Liver (tissue), 9 donors: Measurements from ENCODE around the gene CCDC61. TPM values are rescaled to one million over a fixed set of nuclear protein-coding genes. Genes with fewer than 3 reads are reported as not detected.
A peak's percentile ranks its signal among the peaks of the same experiment; 100 is the strongest.

Source experiments
- DNase-seq: peaks from one replicate; pipeline ENCODE4 v3.0.0-alpha.2; 2017; ENCODE audit warnings: low spot score
- H3K27ac ChIP-seq, 2 donors: one replicate each; pipeline ENCODE4 v1.7.0; 2013; ENCODE audit warnings: inconsistent platforms in 2 of 2, low read length in 2 of 2, control low read depth in 1 of 2, low read depth in 1 of 2, mild to moderate bottlenecking in 1 of 2
- H3K27me3 ChIP-seq, 4 donors: one replicate each; pipeline versions ENCODE4 v1.6.1 to v1.7.0; 2013; ENCODE audit warnings: low read length in 3 of 4, inconsistent platforms in 1 of 4, mild to moderate bottlenecking in 1 of 4, moderate library complexity in 1 of 4; ENCODE audit not compliant: control insufficient read depth in 4 of 4, insufficient read depth in 4 of 4
- H3K36me3 ChIP-seq, 4 donors: one replicate each; pipeline versions ENCODE4 v1.6.1 to v1.7.0; 2013; ENCODE audit warnings: low read length in 3 of 4, mild to moderate bottlenecking in 3 of 4, low read depth in 1 of 4, moderate library complexity in 1 of 4; ENCODE audit not compliant: control insufficient read depth in 4 of 4, insufficient read depth in 3 of 4
- H3K4me1 ChIP-seq, 4 donors: one replicate each; pipeline versions ENCODE4 v1.6.1 to v1.7.0; 2013; ENCODE audit warnings: low read length in 3 of 4, mild to moderate bottlenecking in 3 of 4, moderate library complexity in 1 of 4; ENCODE audit not compliant: control insufficient read depth in 4 of 4, insufficient read depth in 4 of 4
- H3K4me3 ChIP-seq, 3 donors: one replicate each; pipeline versions ENCODE4 v1.6.1 to v1.7.0; 2013; ENCODE audit warnings: low read length in 3 of 3, control low read depth in 1 of 3, low read depth in 1 of 3, mild to moderate bottlenecking in 1 of 3
- H3K9ac ChIP-seq, 2 donors: one replicate each; pipeline ENCODE4 v1.7.0; 2013; ENCODE audit warnings: low read length in 2 of 2, mild to moderate bottlenecking in 2 of 2, moderate library complexity in 2 of 2, control low read depth in 1 of 2, low read depth in 1 of 2
- H3K9me3 ChIP-seq, 4 donors: one replicate each; pipeline versions ENCODE4 v1.6.1 to v1.7.0; 2013; ENCODE audit warnings: low read length in 3 of 4; ENCODE audit not compliant: control insufficient read depth in 4 of 4
- CTCF ChIP-seq: fragments of 150-350 bp; IDR thresholded peaks from 2 replicates; pipeline ENCODE4 v1.5.1; 2017; ENCODE audit warnings: improper control_type of control experiment, low read depth, low read length; ENCODE audit not compliant: missing input control
- FOXA2 ChIP-seq: IDR thresholded peaks from 2 replicates; pipeline ENCODE4 v1.6.1; 2016; ENCODE audit warnings: antibody characterized with exemption
- GABPA ChIP-seq, 2 donors: IDR thresholded peaks in 1 of 2; conservative IDR thresholded peaks in 1 of 2; 2 replicates each; pipeline ENCODE4 v1.6.1; 2016; ENCODE audit warnings: antibody characterized with exemption in 2 of 2, mild to moderate bottlenecking in 1 of 2, moderate library complexity in 1 of 2
- HNF4A ChIP-seq, 2 donors: conservative IDR thresholded peaks; 2 replicates each; pipeline ENCODE4 v1.6.1; 2016; ENCODE audit warnings: antibody characterized with exemption in 2 of 2, mild to moderate bottlenecking in 2 of 2
- HNF4G ChIP-seq: IDR thresholded peaks from 2 replicates; pipeline ENCODE4 v1.6.1; 2016; ENCODE audit warnings: antibody characterized with exemption
- JUND ChIP-seq, 2 donors: IDR thresholded peaks; 2 replicates each; pipeline ENCODE4 v1.6.1; 2016; ENCODE audit warnings: antibody characterized with exemption in 2 of 2
- NR2F2 ChIP-seq: IDR thresholded peaks from 2 replicates; pipeline ENCODE4 v1.6.1; 2016; ENCODE audit warnings: antibody characterized with exemption
- RAD21 ChIP-seq, 2 donors: IDR thresholded peaks; 2 replicates each; pipeline ENCODE4 v1.6.1; 2016; ENCODE audit warnings: antibody characterized with exemption in 2 of 2, mild to moderate bottlenecking in 2 of 2
- REST ChIP-seq: IDR thresholded peaks from 2 replicates; pipeline ENCODE4 v1.6.1; 2016; ENCODE audit warnings: antibody characterized with exemption, mild to moderate bottlenecking
- RXRA ChIP-seq, 2 donors: IDR thresholded peaks; 2 replicates each; pipeline ENCODE4 v1.6.1; 2017 to 2018; ENCODE audit warnings: antibody characterized with exemption in 2 of 2, mild to moderate bottlenecking in 1 of 2
- SP1 ChIP-seq: IDR thresholded peaks from 2 replicates; pipeline ENCODE4 v1.6.1; 2018; ENCODE audit warnings: antibody characterized with exemption, mild to moderate bottlenecking
- YY1 ChIP-seq: IDR thresholded peaks from 2 replicates; pipeline ENCODE4 v1.6.1; 2016; ENCODE audit warnings: antibody characterized with exemption, mild to moderate bottlenecking
- ZBTB33 ChIP-seq: IDR thresholded peaks from 2 replicates; pipeline ENCODE4 v1.6.1; 2016; ENCODE audit warnings: antibody characterized with exemption
- WGBS: extraction: QIAGEN DNeasy Blood & Tissue Kit; methylation state at CpG from one replicate; pipeline ENCODE4 v1.1.7; 2013; 5-methylcytosine and 5-hydroxymethylcytosine counted together
- polyA plus RNA-seq, 2 donors: library from polyadenylated mRNA; stranded (reverse) in 1 of 2; unstranded in 1 of 2; fragments of 200-250 nt in 1 of 2; fragments of >200 nt in 1 of 2; fragmentation: Nextera tagmentation in 1 of 2; extraction: Ambion mirVana in 1 of 2; gene quantifications; one replicate each; pipeline versions ENCODE4 v1.2.1 to v1.2.3, GENCODE V29; 2013 to 2015
- total RNA-seq, 2 donors: library from RNA; depleted of rRNA; stranded (reverse); fragments of >200 nt; gene quantifications; one replicate each; pipeline ENCODE4 v1.2.3, GENCODE V29; 2014
- donor health status: healthy.
- donor health status: healthy.
- donor health status: healthy.
- donor health status: healthy.
- donor health status: healthy.

CCDC61 gene
- total and polyA plus RNA-seq, 4 donors: 1.7 to 6.3 (median 2.9) TPM

GRCh38 chr19:46014941-46015686 lies 19.8 kb downstream of the CCDC61 start (continued):
- TF ChIP-seq HNF4A (conservative IDR thresholded peaks at IDR 0.05): no peak
- TF ChIP-seq HNF4G: no peak

GRCh38 chr19:46015687-46016425 lies 20.6 kb downstream of the CCDC61 start:
- H3K4me1 ChIP-seq: peaks cover 8 to 24% (median 15%) of the 10 kb centered on the region in 4 donors
- H3K27ac ChIP-seq: no peak overlapping the region
- DNase-seq: no peak
- TF ChIP-seq NR2F2 (no peak), ZBTB33 (no peak), HNF4G (no peak), FOXA2 (no peak), SP1 (no peak), REST (no peak), HNF4A (conservative IDR thresholded peaks at IDR 0.05) (no peak), RAD21 (IDR thresholded peaks at IDR 0.05) (no peak), YY1 (no peak), JUND (IDR thresholded peaks at IDR 0.05) (no peak)
- H3K9me3 ChIP-seq: no peaks in the 10 kb centered on the region
- H3K36me3 ChIP-seq: peaks cover 0 to 5% (median 0%) of the 10 kb centered on the region in 4 donors
- no peak overlapping the region for H3K9ac ChIP-seq
- peak overlapping the region; percentile 64 to 67 (median 67) for H3K4me3 ChIP-seq
- no peaks in the 10 kb centered on the region for H3K27me3 ChIP-seq
- WGBS: 11% methylated on average over 63 of the region's 63 CpGs

GRCh38 chr19:46016426-46017094 lies 21.3 kb downstream of the CCDC61 start:
- TF ChIP-seq RXRA (IDR thresholded peaks at IDR 0.05) (no peak), HNF4A (conservative IDR thresholded peaks at IDR 0.05) (no peak), REST (no peak), CTCF (peak; percentile 71), GABPA (IDR thresholded peaks at IDR 0.05 in 1 of 2, conservative IDR thresholded peaks at IDR 0.05 in 1 of 2) (no peak), HNF4G (no peak), RAD21 (IDR thresholded peaks at IDR 0.05) (peak; percentile 41 to 66)
- Histone ChIP-seq H3K9ac (no peak overlapping the region), H3K9me3 (no peaks in the 10 kb centered on the region), H3K27me3 (no peaks in the 10 kb centered on the region), H3K36me3 (peaks cover 0 to 5% (median 0%) of the 10 kb centered on the region in 4 donors), H3K4me3 (peak overlapping the region; percentile 64 to 67 (median 67)), H3K27ac (no peak overlapping the region), H3K4me1 (peaks cover 8 to 24% (median 15%) of the 10 kb centered on the region in 4 donors)
- peak; percentile 88 for DNase-seq
- WGBS: 2% methylated on average over 48 of the region's 48 CpGs
